RPMI8226 (cell line): Measurements from ENCODE around the gene STING1.

Experiments
- DNase-seq: peaks from one replicate; pipeline ENCODE4 v3.0.0-alpha.2; 2015

STING1 gene

GRCh38 chr5:139438707-139439012, 43.9 kb downstream of the STING1 start:
- DNase-seq, result no peak

GRCh38 chr5:139435676-139436075, 46.9 kb downstream of the STING1 start:
- no peak for DNase-seq

GRCh38 chr5:139431706-139432105, 50.9 kb downstream of the STING1 start:
- DNase-seq, result no peak

- no peak for DNase-seq
Measured at GRCh38 chr5:139430015-139430414, 52.5 kb downstream of the STING1 start.

- no peak for DNase-seq
Measured at GRCh38 chr5:139426203-139426885, 56.2 kb downstream of the STING1 start.
